GM13977 (cell line): ENCODE data around the gene HOXB3.

Experiments used
- DNase-seq: peaks from one replicate; pipeline ENCODE4 v3.0.0; 2012; ENCODE audit warnings: low spot score
- CTCF ChIP-seq: IDR thresholded peaks from 2 replicates; pipeline ENCODE4 v1.5.1; 2012; ENCODE audit warnings: mild to moderate bottlenecking, control low read depth; ENCODE audit not compliant: insufficient read depth; ENCODE audit errors: extremely low read depth, missing control alignments
- in situ Hi-C: fragments of 300-500 bp; cut with MboI; formaldehyde crosslinking; loops from one replicate; pipeline ENCODE4 v1.12.0; 2022; ENCODE audit warnings: low sequenced_read_pairs, low pct_unique_long_range_greater_than_20kb, mixed read lengths, inconsistent platforms; ENCODE audit not compliant: unreplicated experiment

Gene HOXB3

GRCh38 chr17:48588528-48588927 lies 1.5 kb downstream of the HOXB3 start:
- TF ChIP-seq CTCF, result no peak
- no peak for DNase-seq
- in situ Hi-C loops, result no loop called here

- TF ChIP-seq CTCF, result no peak
- DNase-seq, result no peak
- in situ Hi-C loops, result no loop called here
These were observed 2.0 kb downstream of the HOXB3 start for GRCh38 chr17:48588074-48588415.

- DNase-seq, result no peak
- in situ Hi-C loops, result no loop called here
These were observed 2.6 kb downstream of the HOXB3 start for GRCh38 chr17:48587276-48588073.

GRCh38 chr17:48586355-48587258 lies 3.4 kb downstream of the HOXB3 start:
- in situ Hi-C loops, result no loop called here
- no peak for TF ChIP-seq CTCF
- peak; percentile 70 for DNase-seq

More at GRCh38 chr17:48587276-48588073, 2.6 kb downstream of the HOXB3 start:
- TF ChIP-seq CTCF, result no peak

- in situ Hi-C loops, result no loop called here
- no peak for TF ChIP-seq CTCF
- DNase-seq, result no peak
These were observed 5.8 kb downstream of the HOXB3 start for GRCh38 chr17:48584223-48584741.

- no peak for TF ChIP-seq CTCF
- DNase-seq, result no peak
- in situ Hi-C loops, result no loop called here
These were observed 6.3 kb downstream of the HOXB3 start for GRCh38 chr17:48583708-48584222.
